PC-3 (cell line): ENCODE results near the gene GDF11.

Experiments
- EZH2 ChIP-seq: fragments of 300-600 bp; sonication (generic); IDR thresholded peaks from one replicate; pipeline ENCODE4 v1.6.1; 2017; ENCODE audit warnings: antibody characterized with exemption, mild to moderate bottlenecking, low read length; ENCODE audit not compliant: unreplicated experiment
- EZH2phosphoT487 ChIP-seq: fragments of 300-600 bp; sonication (generic); IDR thresholded peaks from 2 replicates; pipeline ENCODE4 v1.6.1; 2018; ENCODE audit warnings: mild to moderate bottlenecking, antibody characterized with exemption, low read length, borderline replicate concordance
- TF ChIP-seq, protein P1 (sequence below): fragments of 300-600 bp; sonication (generic); conservative IDR thresholded peaks from 2 replicates; pipeline ENCODE4 v1.5.1; 2017; ENCODE audit warnings: antibody characterized with exemption, low read depth, mild to moderate bottlenecking, low read length

GRCh38 chr12:55727643-55728185 is 15.2 kb upstream of the GDF11 start:
- TF ChIP-seq, protein P1, sequence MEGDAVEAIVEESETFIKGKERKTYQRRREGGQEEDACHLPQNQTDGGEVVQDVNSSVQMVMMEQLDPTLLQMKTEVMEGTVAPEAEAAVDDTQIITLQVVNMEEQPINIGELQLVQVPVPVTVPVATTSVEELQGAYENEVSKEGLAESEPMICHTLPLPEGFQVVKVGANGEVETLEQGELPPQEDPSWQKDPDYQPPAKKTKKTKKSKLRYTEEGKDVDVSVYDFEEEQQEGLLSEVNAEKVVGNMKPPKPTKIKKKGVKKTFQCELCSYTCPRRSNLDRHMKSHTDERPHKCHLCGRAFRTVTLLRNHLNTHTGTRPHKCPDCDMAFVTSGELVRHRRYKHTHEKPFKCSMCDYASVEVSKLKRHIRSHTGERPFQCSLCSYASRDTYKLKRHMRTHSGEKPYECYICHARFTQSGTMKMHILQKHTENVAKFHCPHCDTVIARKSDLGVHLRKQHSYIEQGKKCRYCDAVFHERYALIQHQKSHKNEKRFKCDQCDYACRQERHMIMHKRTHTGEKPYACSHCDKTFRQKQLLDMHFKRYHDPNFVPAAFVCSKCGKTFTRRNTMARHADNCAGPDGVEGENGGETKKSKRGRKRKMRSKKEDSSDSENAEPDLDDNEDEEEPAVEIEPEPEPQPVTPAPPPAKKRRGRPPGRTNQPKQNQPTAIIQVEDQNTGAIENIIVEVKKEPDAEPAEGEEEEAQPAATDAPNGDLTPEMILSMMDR, result no peak
- TF ChIP-seq EZH2phosphoT487 (no peak), EZH2 (no peak)
